Small intestine (tissue), 7 donors: ENCODE data around the gene MYO3B. TPM values are rescaled to one million over a fixed set of nuclear protein-coding genes. Genes with fewer than 3 reads are reported as not detected.

ENCODE experiments used
- DNase-seq, 2 donors: peaks; one replicate each; pipeline versions ENCODE4 v3.0.0 to v3.0.0-alpha.2; 2013
- FAIRE-seq: peaks from 2 replicates; lab custom pipeline; 2012; peaks lifted over from hg19 to GRCh38; lab: Jason Lieb, UNC
- H3K27ac ChIP-seq, 3 donors: one replicate each; pipeline ENCODE4 v1.5.1; 2013; ENCODE audit warnings: low read length in 2 of 3, mild to moderate bottlenecking in 2 of 3, control low read depth in 1 of 3, inconsistent platforms in 1 of 3, low read depth in 1 of 3, moderate library complexity in 1 of 3
- H3K27me3 ChIP-seq, 3 donors: one replicate each; pipeline ENCODE4 v1.6.1; 2013; ENCODE audit warnings: low read length in 3 of 3, inconsistent platforms in 1 of 3; ENCODE audit not compliant: control insufficient read depth in 3 of 3, insufficient read depth in 3 of 3
- H3K36me3 ChIP-seq, 3 donors: one replicate each; pipeline ENCODE4 v1.6.1; 2013; ENCODE audit warnings: low read length in 3 of 3, inconsistent platforms in 1 of 3, low read depth in 1 of 3, mild to moderate bottlenecking in 1 of 3, moderate library complexity in 1 of 3; ENCODE audit not compliant: control insufficient read depth in 3 of 3, insufficient read depth in 2 of 3
- H3K4me1 ChIP-seq, 3 donors: one replicate each; pipeline ENCODE4 v1.6.1; 2013; ENCODE audit warnings: low read length in 2 of 3, inconsistent platforms in 1 of 3, low read depth in 1 of 3, mild to moderate bottlenecking in 1 of 3, moderate library complexity in 1 of 3; ENCODE audit not compliant: control insufficient read depth in 3 of 3, insufficient read depth in 2 of 3
- H3K4me3 ChIP-seq, 3 donors: one replicate each; pipeline ENCODE4 v1.5.1; 2013; ENCODE audit warnings: low read length in 3 of 3, control low read depth in 1 of 3, inconsistent platforms in 1 of 3, low read depth in 1 of 3, mild to moderate bottlenecking in 1 of 3, moderate library complexity in 1 of 3
- H3K9me3 ChIP-seq, 2 donors: one replicate each; pipeline ENCODE4 v1.6.1; 2013; ENCODE audit warnings: low read depth in 1 of 2, low read length in 1 of 2; ENCODE audit not compliant: control insufficient read depth in 2 of 2, insufficient read depth in 1 of 2
- WGBS, 3 donors: extraction: QIAGEN DNeasy Blood & Tissue Kit; methylation state at CpG; one replicate each; pipeline ENCODE4 v1.1.7; 2013; 5-methylcytosine and 5-hydroxymethylcytosine counted together
- polyA plus RNA-seq, 4 donors: library from polyadenylated mRNA; stranded (reverse) in 3 of 4; unstranded in 1 of 4; fragments of 200-250 nt in 3 of 4; fragments of 120-200 nt in 1 of 4; gene quantifications; one replicate each; pipeline versions ENCODE4 v1.2.1 to v1.2.3, GENCODE V29; 2013
- donor health status: healthy with polysubstance abuse.
- donor health status: control.
- donor health status: control.
- donor health status: Bipolar disorder and iron deficiency.
- donor health status: healthy.

The MYO3B gene
- polyA plus RNA-seq, 4 donors = 0.03 to 0.81 TPM; not detected in 2

DNA sequence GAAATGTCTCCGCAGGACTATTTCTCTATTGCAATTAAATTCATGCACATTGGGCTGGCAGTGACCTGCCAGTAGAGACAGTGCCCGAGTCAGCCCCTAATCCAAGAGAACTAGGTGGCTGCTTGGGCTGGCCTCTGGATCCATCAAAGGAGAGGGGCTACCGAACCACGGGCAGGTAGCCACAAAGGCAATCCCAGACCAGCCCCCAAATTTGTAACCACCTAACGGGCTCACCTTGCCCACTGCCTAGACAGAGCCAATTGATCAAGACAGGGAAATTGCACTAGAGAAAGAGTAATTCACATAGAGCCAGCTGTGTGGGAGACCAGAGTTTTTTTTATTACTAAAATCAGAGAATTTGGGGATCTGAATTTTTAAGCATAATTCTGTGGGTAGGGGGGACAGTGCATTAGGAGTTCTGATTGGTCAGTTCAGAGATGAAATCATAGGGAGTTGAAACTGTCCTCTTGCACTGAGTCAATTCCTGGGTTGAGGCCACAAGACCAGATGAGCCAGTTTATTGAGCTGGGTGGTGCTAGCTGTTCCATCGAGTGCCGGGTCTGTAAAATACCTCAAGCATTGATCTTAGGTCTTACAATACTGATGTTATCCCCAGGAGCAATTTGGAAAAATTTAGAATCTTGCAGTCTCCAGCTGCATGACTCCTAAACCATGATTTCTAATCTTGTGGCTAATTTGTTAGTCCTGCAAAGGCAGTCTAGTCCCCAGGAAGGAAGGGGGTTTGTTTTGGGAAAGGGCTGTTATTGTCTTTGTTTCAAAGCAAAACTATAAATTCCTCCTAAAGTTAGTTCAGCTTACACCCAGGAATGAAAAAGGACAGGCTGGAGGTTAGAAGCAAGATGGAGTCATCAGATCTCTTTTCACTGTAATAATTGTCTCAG is 276.8 kb downstream of the MYO3B start:
- Histone ChIP-seq H3K4me3 (no peak overlapping the region), H3K9me3 (peaks cover 0 to 4% of the 10 kb centered on the region in 2 donors), H3K4me1 (peaks cover 0 to 14% (median 0%) of the 10 kb centered on the region in 3 donors), H3K36me3 (no peaks in the 10 kb centered on the region), H3K27ac (peak overlapping the region in 1 of 3 donors; percentile 42), H3K27me3 (peaks cover 0 to 2% (median 0%) of the 10 kb centered on the region in 3 donors)
- WGBS, 3 donors = 72 to 87% (median 83%) methylated on average over 7 of the region's 7 CpGs
- FAIRE-seq (no peak), DNase-seq (no peak)

GRCh38 chr2:170455617-170456426 is 277.9 kb downstream of the MYO3B start:
- Histone ChIP-seq H3K4me3 (no peak overlapping the region), H3K4me1 (peaks cover 0 to 14% (median 0%) of the 10 kb centered on the region in 3 donors), H3K27ac (peak overlapping the region in 1 of 3 donors; percentile 42), H3K27me3 (peaks cover 0 to 2% (median 0%) of the 10 kb centered on the region in 3 donors), H3K9me3 (peaks cover 0 to 4% of the 10 kb centered on the region in 2 donors), H3K36me3 (no peaks in the 10 kb centered on the region)
- peak in 1 of 2 donors; percentile 71 for DNase-seq
- 35 to 44% (median 44%) methylated on average over 5 of the region's 5 CpGs for WGBS, 3 donors
- no peak for FAIRE-seq

DNA sequence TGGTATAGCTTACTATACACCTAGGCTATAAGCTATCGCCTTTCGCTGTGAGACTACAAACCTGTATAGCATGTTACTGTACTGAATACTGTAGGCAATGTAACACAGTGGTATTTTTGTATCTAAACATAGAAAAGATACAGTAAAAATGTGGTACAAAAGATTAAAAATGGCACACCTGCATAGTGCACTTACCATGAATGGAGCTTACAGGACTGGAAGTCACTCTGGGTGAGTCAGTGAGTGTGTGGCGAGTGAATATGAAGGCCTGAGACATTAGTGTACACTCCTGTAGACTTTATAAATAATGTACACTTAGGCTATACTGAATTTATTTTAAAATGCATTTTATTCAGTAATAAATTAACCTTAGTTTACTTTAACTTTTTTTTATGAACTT is 279.0 kb downstream of the MYO3B start:
- 97 to 98% (median 98%) methylated on average over 3 of the region's 3 CpGs for WGBS, 3 donors
- Histone ChIP-seq H3K4me1 (peaks cover 0 to 14% (median 0%) of the 10 kb centered on the region in 3 donors), H3K36me3 (no peaks in the 10 kb centered on the region), H3K27me3 (peaks cover 0 to under 1% (median 0%) of the 10 kb centered on the region in 3 donors), H3K9me3 (peaks cover 0 to under 1% of the 10 kb centered on the region in 2 donors), H3K27ac (no peak overlapping the region), H3K4me3 (no peak overlapping the region)
- FAIRE-seq = no peak
- no peak for DNase-seq

GRCh38 chr2:170457742-170458141 is 279.8 kb downstream of the MYO3B start:
- H3K36me3 ChIP-seq = no peaks in the 10 kb centered on the region
- WGBS, 3 donors = 93 to 95% (median 95%) methylated on average over 9 of the region's 9 CpGs
- no peaks in the 10 kb centered on the region for H3K9me3 ChIP-seq
- FAIRE-seq = no peak
- no peak overlapping the region for H3K27ac ChIP-seq
- no peak overlapping the region for H3K4me3 ChIP-seq
- H3K27me3 ChIP-seq = no peaks in the 10 kb centered on the region
- H3K4me1 ChIP-seq = peaks cover 0 to 14% (median 0%) of the 10 kb centered on the region in 3 donors
- no peak for DNase-seq

GRCh38 chr2:170461889-170462288 is 283.9 kb downstream of the MYO3B start:
- H3K36me3 ChIP-seq = no peaks in the 10 kb centered on the region
- WGBS, 3 donors = 89 to 95% (median 94%) methylated on average over 4 of the region's 4 CpGs
- DNase-seq = no peak
- H3K4me3 ChIP-seq = no peak overlapping the region
- H3K9me3 ChIP-seq = no peaks in the 10 kb centered on the region
- H3K27ac ChIP-seq = no peak overlapping the region
- no peaks in the 10 kb centered on the region for H3K27me3 ChIP-seq
- FAIRE-seq = no peak
- no peaks in the 10 kb centered on the region for H3K4me1 ChIP-seq

- Histone ChIP-seq H3K9me3 (no peaks in the 10 kb centered on the region), H3K27me3 (no peaks in the 10 kb centered on the region), H3K36me3 (no peaks in the 10 kb centered on the region), H3K4me3 (no peak overlapping the region), H3K27ac (no peak overlapping the region), H3K4me1 (no peaks in the 10 kb centered on the region)
- FAIRE-seq (no peak), DNase-seq (no peak)
- WGBS, 3 donors = 44 to 61% (median 52%) methylated on average over 8 of the region's 8 CpGs
Observed at GRCh38 chr2:170462433-170463205, 284.7 kb downstream of the MYO3B start.

- H3K4me1 ChIP-seq = no peaks in the 10 kb centered on the region
- H3K36me3 ChIP-seq = no peaks in the 10 kb centered on the region
- no peak for FAIRE-seq
- WGBS, 3 donors = 89 to 92% (median 92%) methylated on average over 4 of the region's 4 CpGs
- DNase-seq = no peak
- H3K27ac ChIP-seq = no peak overlapping the region
- no peaks in the 10 kb centered on the region for H3K27me3 ChIP-seq
- H3K9me3 ChIP-seq = no peaks in the 10 kb centered on the region
- no peak overlapping the region for H3K4me3 ChIP-seq
Observed at GRCh38 chr2:170463206-170463537, 285.2 kb downstream of the MYO3B start.

GRCh38 chr2:170464268-170464667 is 286.3 kb downstream of the MYO3B start:
- FAIRE-seq (no peak), DNase-seq (no peak)
- H3K4me1 ChIP-seq = no peaks in the 10 kb centered on the region
- WGBS, 3 donors = 86 to 96% (median 90%) methylated on average over 5 of the region's 5 CpGs
- H3K27ac ChIP-seq = no peak overlapping the region
- H3K27me3 ChIP-seq = no peaks in the 10 kb centered on the region
- no peak overlapping the region for H3K4me3 ChIP-seq
- H3K9me3 ChIP-seq = no peaks in the 10 kb centered on the region
- H3K36me3 ChIP-seq = no peaks in the 10 kb centered on the region
